Sciatic nerve (tissue), 2 donors: ENCODE data around the gene CLDN9. TPM values are rescaled to one million over a fixed set of nuclear protein-coding genes. Genes with fewer than 3 reads are reported as not detected.

Experiments
- ATAC-seq: fragments of 200-7000 bp; cut with Tn5 transposase; one replicate; pipeline ENCODE4 v1.9.1; 2020; ENCODE audit warnings: mild to moderate bottlenecking, moderate library complexity
- DNase-seq: peaks from one replicate; pipeline ENCODE4 v3.0.0-alpha.2; 2020; ENCODE audit warnings: low spot score
- intact Hi-C: fragments of 100-400 bp; cut with DNase I; formaldehyde crosslinking; loops from one replicate; pipeline ENCODE4 v1.14.2; 2022
- total RNA-seq: library from RNA; stranded (reverse); fragmentation: NEBNext Ultra II Directional; extraction: Animal tissue kit (Norgen Biotek cat#: 25700); gene quantifications from one replicate; pipeline ENCODE4 v1.2.1, GENCODE V29; 2021
- donor health status: DM: no; HTN: no; CAD: no.
- donor health status: DM: no; HTN: no; CAD: no.

CLDN9 gene
- total RNA-seq, 1 donor from 2014 or later: 0.53 TPM

DNA sequence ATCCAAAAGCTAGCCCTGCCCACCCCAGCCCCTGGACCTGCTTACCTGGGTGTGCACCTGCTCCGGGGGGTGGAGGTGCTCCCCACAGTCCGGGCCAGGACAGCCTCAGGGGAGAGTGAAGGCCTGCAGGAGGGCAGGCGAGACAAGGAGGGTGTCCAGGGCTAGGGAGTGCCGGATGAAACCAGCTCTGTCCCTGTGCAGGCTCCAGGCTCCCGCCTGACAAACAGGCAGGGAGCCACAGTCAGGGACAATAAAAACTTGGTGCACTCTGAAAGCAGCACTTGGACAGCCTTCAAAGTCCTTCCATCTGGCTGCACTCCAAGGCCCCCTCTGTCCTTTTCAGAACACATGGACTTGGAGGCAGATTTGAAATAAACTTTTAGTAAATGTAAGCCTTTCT, 39.6 kb upstream of the CLDN9 start:
- no peak for ATAC-seq
- no peak for DNase-seq
- intact Hi-C loops: no loop called here

DNA sequence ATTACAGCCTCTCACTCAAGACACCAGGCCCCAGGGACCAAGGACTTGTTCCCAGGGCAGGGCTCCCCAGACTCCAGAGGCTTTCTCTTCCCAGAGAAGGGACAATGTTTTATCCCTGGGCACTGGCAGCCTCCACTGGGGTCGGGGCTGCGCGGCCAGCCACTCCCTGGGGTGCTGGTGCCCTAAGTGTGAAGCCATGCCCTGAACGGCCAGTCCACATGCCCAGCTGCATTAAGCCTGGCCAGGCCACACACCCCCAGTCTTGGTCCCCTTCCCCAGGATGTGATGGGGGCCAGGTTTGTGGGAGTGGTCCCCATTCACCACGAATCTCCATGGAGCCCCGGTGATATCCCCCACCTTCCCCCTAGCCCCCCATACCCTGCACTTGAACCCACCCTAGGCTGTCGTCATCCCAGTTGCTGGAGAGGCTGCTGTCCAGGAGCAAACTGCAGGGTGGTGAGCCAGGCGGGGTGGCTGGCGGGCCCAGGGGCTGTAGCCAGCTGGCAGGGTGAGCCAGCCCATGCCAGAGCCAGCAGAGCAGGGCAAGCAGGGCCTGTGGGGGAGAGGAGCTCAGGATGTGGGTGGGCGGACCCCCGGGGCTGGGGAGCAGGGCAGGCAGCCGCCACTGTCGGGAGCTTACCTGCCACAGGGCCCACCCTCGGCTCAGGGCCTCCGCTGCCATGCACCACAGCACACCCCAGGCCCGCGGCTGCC, 39.0 kb upstream of the CLDN9 start:
- intact Hi-C loops: no loop called here
- DNase-seq (no peak), ATAC-seq (no peak)

DNA sequence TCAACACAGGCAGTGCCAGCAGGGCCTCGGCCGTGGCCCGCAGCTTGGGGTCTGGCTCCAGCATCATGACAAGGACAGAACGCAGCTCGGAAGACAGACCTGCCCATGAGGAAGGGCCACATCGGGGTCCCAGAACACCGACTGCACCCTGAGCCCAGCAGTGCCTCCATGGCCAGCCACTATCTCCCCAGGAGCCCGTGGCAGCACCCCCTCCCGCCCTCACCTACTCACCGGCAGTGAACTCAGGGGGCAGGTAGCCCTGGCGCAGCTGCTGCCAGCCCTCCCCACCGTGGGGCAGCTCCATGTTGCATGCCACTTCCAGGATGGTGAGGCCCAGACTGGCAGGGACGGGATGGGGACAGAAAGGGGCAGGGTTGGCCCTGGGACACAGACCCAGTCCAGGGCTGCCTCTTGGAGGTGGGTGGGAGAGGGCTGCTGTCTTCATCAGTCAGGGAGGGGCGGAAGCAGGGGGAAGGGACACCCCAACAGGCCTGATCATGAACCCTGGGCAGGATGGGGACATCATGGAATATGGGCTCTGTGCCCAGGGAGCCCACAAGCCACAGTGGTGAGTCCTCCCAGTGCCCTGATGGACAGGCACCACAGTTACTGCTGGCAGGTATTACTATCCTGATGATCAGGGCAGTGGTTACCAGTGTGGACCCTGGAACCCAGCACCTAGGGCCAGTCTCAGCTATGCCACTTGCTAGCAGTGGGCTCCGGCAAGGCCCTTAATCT, 38.2 kb upstream of the CLDN9 start:
- no peak for ATAC-seq
- intact Hi-C loops: no loop called here
- no peak for DNase-seq

DNA sequence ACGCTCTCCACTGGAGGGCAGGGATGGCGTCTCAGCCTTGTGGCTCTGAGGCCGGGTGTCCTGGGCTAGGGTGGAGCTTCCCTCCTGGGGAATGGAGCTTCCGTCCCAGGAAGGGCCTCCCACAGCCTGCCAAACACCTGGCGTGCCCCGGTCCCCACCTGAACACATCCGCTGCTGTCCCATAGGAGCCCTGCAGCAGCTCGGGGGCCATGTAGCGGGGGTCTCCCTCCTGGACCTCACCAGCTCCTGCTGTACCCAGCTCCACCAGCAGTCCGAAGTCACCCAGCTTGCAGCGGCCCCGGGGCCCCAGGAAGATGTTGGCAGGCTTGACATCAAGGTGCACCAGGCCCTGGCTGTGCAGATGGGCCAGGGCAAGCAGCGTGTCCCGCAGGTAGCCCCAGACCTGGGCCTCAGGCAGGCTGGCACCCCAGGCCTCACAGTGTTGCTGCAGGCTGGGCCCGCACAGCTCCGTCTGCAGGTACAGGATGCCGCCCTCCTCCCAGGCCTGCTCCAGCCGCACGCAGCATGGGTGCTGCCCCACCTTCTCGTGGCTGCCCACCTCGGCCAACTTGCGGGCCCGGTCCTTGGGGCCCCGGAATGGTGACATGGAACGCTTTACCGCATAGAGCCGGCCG, 37.4 kb upstream of the CLDN9 start:
- ATAC-seq: no peak
- intact Hi-C loops: no loop called here
- DNase-seq: no peak

DNA sequence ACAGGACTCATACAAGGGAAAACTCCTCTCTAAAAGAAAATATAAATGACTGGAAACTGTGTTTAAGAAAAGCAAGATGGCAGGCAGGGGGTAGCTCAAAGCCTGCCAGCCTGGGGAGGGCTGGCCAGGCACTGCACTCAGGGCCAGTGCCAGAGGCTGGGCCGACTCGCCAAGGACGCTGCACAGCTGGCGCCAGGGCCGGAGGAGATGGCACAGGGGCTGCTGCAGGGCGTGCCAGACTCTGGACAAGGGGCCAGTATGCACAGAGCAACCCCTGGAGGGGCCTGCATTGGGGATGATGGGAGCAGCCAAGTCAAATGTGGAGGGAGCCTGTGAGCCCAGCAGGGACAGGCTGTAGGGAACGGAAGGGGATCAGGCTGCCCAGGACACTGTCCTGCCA, 36.5 kb upstream of the CLDN9 start:
- intact Hi-C loops: no loop called here
- DNase-seq (no peak), ATAC-seq (no peak)

DNA sequence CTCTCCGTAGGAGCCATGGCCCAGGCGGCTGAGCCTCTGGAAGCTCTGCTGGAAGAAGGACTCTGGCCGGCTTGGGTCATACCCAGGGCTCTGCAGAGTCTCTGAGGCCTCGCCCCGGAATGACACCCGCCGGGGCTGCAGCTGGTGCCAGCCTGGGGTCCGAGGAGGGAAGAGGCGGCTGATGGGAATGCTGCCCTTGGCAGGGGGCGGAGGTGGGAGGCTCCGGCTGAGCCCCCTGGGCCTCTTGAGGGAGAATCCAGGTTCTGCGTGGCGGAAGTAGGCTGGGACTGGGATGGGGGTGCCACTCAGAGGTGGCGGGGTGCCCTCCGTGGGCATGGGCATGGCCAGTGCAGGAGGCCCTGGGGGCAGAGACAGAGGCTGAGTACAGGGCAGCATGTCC, 36.0 kb upstream of the CLDN9 start:
- no peak for DNase-seq
- intact Hi-C loops: no loop called here
- ATAC-seq: no peak

DNA sequence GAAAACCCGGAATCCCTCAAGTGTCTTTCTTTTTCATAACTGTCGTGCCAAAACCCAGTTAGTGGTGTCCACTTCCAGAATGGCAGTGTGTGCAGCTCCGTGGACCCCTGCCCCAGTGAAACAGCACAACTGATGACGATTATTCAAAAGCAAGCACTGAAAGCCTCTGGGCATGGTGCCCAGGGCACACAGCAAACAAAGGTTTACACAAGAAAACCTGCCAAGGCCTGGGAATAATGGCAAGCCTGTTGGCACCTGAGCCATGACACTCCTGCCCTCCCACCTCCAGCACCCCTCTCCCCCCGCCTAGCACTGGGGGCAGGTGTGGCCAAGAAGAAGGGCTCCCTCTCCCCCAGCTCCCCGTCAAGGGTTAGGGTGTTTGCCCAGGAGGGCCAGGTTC, 35.3 kb upstream of the CLDN9 start:
- ATAC-seq: no peak
- intact Hi-C loops: no loop called here

DNA sequence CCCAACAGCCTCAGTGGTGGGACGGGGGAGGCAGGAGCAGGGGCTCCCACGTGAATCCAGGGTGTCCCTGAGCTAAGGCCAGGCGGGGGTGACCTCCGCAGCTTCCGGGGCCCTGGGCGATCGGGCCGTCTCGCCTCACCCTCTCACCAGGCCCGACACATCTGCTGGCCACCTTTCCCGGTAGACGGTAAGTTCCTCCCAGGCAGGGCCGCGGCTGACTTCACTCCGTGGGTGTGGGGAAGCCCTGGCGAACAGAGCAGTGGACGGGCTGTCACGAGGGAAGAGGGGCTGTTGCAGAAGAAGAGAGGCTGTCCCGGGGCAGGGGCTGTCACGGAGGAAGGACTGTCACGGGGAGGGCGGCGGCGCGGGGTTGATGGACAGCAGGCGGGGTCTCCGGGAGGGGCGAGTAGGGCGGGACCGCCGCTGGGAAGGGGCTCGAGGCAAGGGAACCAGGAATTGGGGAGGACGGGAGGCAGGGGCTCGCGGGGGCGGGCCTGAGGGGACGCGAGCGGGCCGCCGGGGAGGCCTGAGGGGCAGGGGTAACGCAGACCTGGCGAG, 33.0 kb upstream of the CLDN9 start:
- intact Hi-C loops: no loop called here
- ATAC-seq: no peak
- no peak for DNase-seq

More for the DNA sequence above, 35.3 kb upstream of the CLDN9 start:
- no peak for DNase-seq

DNA sequence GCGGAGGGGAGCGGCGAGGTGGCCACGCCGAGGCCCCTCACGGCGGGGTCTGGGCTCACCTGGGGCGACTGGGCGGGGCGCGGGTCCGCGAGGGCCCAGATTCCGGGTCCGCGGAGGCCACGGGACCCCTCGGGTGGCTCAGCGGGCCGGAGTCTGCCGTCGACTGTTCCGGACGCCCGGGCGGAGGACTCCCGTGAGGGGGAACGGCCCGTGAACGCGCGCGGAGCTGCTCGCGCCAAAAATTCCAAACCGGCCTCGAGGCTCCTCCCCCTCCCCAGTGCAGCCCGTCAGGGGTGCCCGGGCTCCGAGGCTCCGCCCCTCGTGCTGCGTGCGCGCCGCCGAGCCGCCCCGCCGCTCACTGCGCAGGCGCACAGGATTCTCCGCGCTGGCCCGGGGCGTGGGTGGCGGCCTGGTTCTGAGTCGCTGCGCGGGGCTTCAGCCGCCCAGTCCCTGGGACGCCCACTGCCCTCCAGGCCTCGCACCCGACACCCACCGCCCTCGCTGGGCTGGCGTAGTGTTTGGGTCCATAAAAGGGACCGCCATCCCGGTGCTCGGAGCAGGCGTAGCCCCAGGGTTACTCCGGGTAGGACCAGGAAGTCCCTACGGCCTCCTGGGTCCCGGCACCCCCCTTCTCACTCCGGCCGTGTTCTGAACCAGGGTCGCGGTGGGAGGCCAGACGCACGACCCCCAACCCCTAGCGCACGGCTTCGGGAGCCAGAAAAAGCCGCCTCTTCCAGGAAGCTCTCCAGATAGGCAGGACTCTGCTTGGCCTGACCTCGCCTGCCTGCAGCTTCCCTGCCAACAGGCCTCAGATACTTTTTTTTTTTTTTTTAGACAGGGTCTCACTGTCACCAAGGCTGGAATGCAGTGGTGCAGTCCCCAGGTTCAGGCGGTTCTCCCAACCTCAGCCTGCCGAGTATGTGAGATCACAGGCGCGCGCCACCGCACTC, 32.2 kb upstream of the CLDN9 start, which contains the start of gene PKMYT1:
Gene PKMYT1 (minus strand): TSS at position 220 of the 950 bp plus-strand sequence. CDS start 789 bp downstream, outside the sequence.
- ATAC-seq: peak; percentile 95
- intact Hi-C loops: no loop called here
- peak; percentile 95 for DNase-seq

DNA sequence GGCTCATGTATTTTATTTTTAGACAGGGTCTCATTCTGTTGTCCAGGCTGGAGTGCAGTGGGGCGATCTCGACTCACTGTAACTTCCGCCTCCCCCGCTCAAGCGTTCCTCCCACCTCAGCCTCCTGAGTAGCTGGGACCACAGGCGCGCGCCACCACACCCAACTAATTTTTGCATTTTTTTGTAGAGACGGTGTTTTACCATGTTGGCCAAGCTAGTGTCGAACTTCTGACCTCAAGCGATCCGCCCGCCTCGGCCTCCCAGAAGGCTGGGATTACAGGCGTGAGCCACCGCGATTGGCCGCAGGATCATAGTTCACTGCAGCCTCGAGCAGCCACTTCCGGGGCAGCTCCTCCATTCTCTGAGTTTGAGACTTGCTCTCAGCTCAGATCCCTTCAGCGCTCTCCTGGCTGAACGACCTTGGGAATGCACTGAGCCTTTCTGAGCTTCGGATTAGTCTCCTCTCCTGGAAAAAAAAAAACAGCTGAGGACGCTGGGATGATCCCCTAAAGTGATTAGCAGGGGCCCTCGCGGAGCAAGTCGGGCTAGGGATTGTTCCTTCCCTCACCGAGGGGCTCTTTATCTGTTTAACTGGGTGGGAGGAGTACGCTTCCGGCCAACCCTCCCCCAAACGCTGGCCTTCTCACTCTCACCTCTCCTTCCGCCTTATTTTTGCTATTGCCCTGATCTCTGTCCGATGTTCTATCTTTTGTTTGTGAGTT, 31.4 kb upstream of the CLDN9 start:
- no peak for ATAC-seq
- no peak for DNase-seq
- intact Hi-C loops: no loop called here

DNA sequence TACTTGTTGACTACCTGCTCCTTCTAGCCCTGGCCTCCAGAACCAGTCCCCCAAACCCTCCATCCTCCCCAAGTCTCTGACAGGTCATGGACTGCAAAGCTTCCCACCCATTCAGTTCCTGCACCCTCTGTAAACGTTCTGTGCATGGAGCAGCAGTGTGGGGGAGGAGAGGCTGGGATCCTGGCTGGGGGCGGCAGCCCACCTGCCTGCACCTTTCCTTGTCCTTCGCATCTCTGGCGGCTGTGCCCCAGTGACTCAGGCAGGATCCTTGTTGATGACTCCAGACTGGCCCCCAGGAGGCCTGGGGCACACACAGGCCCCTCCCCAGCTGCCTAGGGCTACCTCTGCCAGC, 30.8 kb upstream of the CLDN9 start:
- no peak for ATAC-seq
- intact Hi-C loops: no loop called here
- DNase-seq: no peak

DNA sequence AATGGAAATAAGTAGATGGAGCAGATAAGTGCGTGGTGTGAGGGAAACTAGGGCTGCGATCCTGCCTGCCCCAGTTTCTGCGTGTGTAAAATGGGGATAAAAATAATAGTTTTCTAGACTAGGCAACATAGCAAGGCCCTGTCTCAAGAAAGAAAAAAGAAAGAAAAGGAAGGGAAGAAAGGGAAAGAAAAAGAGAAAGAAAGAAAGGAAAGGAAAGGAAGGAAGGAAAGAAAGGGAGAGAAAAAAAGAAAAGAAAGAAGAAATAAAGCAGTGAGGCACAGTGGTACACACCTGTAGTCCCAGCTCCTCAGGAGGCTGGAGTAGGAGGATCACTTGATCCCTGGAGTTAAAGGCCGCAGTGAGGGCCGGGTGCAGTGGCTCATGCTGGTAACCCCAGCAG, 30.3 kb upstream of the CLDN9 start:
- no peak for DNase-seq

DNA sequence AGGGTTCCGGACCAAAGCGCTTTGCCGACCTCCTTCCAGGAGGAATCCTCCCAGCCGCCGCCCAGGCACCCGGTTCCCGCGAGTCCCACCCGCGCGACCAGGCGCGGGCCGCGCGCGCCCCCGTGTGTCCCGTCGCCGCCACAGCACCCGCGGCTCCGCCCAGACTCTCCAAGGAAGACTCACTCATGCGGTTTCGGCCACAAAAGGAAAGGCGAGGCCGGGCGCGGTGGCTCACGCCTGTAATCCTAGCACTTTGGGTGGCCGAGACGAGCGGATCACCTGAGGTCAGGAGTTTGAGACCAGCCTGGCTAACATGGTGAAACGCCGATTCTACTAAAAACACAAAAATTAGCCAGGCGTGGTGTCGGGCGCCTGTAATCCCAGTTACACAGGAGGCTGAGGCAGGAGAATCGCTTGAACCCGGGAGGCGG, 29.0 kb upstream of the CLDN9 start:
- intact Hi-C loops: no loop called here
- ATAC-seq (peak; percentile 63), DNase-seq (peak; percentile 86)

More for the DNA sequence above, 30.3 kb upstream of the CLDN9 start:
- no peak for ATAC-seq
- intact Hi-C loops: no loop called here

DNA sequence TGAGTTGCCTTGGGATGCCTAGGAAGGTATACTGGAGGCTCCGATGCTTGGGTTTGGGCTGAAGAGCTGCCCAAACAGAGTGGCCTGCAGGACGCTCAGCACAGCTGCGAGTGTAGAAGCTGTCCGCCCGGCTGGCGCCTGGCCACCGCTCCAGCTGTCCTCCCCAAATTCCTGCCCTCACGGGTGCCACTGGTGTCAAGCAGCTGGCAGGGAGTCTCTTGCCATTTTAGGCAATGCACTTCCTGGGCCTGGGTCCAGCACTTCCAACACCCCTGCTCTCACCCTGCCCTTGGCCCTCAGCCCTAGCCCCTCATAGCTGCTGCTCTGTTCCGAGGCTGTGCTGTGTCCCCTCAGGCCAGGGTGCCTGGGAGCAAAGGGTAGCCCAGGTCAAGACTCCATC, 27.3 kb upstream of the CLDN9 start:
- no peak for ATAC-seq
- intact Hi-C loops: no loop called here

DNA sequence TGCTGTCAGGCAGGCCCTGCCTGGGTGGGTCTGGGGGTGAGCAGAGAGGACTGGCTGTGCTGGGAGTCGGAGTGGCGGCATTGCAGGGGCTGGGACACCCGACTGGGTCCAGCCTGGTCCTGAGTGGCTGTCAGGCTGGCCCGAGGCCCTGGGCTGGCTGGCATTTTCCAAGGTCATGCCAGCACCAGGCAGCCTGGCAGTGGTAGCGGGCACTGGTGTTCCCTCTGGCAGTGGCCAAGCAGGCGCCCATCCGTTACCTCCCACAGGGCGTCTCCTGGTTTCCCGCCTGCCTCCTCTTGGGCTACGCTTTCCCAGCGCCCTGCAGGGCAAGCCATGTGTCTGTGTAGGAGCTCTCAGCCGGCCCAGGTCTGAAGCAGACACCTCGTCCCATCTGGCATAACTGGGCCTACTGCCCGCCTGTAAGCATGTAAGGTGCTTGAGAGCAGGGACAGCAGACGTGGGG, 26.8 kb upstream of the CLDN9 start:
- no peak for ATAC-seq
- intact Hi-C loops: no loop called here
- DNase-seq: no peak

More for the DNA sequence above, 27.3 kb upstream of the CLDN9 start:
- no peak for DNase-seq

DNA sequence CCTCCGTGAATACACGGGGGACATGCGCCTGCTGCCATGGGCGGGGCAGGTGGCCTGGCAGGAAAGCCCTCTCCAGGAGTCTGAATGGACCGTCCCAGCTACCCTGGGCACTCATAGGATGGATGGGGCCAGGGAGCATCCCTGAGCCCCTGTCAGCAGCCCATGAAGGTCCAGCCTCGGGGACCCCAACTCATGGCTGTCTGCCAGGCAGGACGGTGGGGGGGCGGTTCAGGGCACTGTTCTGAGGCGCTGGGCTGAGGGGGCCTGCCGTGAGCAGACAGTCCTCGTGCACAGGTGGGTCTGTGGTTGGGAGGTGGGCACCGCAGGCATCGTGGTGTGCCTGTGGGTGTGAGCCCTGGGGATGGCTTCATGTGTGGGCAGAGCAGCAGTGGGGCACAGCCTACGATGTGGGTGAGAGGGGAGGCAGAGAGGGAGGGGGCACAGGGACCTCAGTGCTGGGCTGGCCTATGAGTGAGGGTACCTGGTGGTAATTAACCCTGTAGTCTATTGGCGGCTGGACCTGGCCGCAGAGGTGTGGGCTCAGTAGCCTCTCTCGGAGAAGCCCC, 26.0 kb upstream of the CLDN9 start:
- ATAC-seq: no peak
- no peak for DNase-seq
- intact Hi-C loops: no loop called here

DNA sequence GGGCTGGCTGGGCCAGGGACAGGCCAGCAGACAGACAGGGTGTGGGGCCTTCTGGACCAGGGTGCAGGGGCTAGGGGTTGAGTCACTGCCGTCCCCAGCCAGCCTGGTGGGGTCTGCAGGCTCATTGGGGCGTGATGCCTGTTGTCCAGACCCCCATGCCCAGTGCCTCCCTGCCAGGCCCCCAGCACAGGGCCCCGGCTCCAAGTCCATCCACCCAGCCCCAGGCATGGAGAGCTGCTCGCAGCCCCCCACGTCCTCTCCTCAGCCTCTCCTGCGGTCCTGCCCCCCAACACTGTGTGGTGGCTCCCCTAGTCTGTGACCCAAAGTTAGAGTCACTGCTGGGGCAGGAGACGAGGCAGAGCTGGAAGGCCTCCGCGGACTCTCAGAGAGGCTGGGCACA, 25.4 kb upstream of the CLDN9 start:
- intact Hi-C loops: no loop called here
- ATAC-seq (no peak), DNase-seq (no peak)

DNA sequence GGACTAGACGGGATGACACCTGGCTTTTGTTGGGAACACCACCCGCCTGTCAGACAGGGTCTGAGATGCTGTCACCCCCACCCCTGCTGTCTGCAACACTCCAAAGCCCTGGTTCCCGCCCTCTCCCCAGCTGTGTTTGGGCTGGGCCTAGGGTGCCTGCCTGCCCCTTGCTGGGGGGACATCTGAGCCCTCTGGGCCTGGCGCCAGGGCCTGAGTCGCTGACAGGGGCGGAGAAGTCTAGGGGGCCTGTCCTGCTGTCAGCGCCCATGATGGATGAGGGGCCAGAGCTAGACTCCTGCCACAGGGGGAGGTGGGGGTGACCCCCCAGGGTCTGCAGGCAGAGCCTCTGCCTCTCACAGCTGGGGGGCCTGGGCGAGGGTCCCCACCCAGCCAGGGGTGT, 24.9 kb upstream of the CLDN9 start:
- DNase-seq (no peak), ATAC-seq (no peak)
- intact Hi-C loops: no loop called here
